ENCODE results near the gene JPH3. TPM values are rescaled to one million over a fixed set of nuclear protein-coding genes. Genes with fewer than 3 reads are reported as not detected.

Gene JPH3
- total and polyA plus RNA-seq, 10 of the 15 experiments (the other 5 are each of a cell fraction or from before 2014, with no cell fraction given), result 0.05 TPM; not detected in 9

DNA sequence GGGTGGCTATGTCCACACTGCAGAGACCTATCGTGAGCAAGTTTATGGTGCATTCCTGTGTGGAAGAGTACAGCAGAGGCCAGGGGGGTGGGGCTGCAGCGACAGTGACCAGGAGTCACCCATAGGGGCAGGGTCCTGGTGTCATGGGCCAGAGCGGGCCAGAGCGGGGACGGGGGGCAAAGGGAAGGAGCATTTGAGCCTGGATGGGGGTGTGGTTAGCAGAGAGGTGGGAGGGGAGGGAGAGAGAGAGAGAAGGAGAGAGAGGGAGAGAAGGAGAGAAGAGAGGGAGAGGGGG lies 17.8 kb downstream of the JPH3 start:
- Histone ChIP-seq H3K4me1 (ENCODE audit: control insufficient read depth, insufficient read depth, low read length) (no peaks in the 10 kb centered on the region), H3K4me2 (ENCODE audit: control insufficient read depth, insufficient read depth) (no peak overlapping the region), H4K20me1 (ENCODE audit: control insufficient read depth, insufficient read depth) (no peaks in the 10 kb centered on the region), H3K9ac (ENCODE audit: control insufficient read depth, insufficient read depth, low read length) (no peak overlapping the region), H2AFZ (ENCODE audit: control insufficient read depth, low read depth, low read length) (no peak overlapping the region), H3K27ac (ENCODE audit: control insufficient read depth, insufficient read depth) (no peak overlapping the region), H3K9me3 (replicated peaks; ENCODE audit: control insufficient read depth, insufficient read depth, low read length) (no peaks in the 10 kb centered on the region), H3K27me3 (replicated peaks in 1 of 2; ENCODE audit: control insufficient read depth in 2 of 2, insufficient read depth in 2 of 2, low read length in 1 of 2) (no peaks in the 10 kb centered on the region), H3K79me2 (ENCODE audit: control insufficient read depth, insufficient read depth, low read length) (no peaks in the 10 kb centered on the region), H3K4me3 (no peak overlapping the region), H3K36me3 (ENCODE audit: control insufficient read depth in 2 of 2, insufficient read depth in 2 of 2, low read length in 1 of 2) (no peaks in the 10 kb centered on the region)
- ChIA-PET SMC1A (ENCODE audit: uncharacterized antibody, unreplicated experiment) (no interaction called here), POLR2A (no interaction called here), RAD21 (ENCODE audit: unreplicated experiment) (no interaction called here), CTCF (no interaction called here)
- no peak for DNase-seq (ENCODE audit: low read depth, low spot score)
- no peak for ATAC-seq
- in situ Hi-C loops (cut with MboI) (no loop called here), intact Hi-C loops (cut with micrococcal nuclease; ENCODE audit: unreplicated experiment) (no loop called here)
- FAIRE-seq, result no peak
- TF ChIP-seq TAF1 (IDR thresholded peaks at IDR 0.05; ENCODE audit: borderline replicate concordance, low read depth, low read length), result no peak
- TF ChIP-seq, protein P1, sequence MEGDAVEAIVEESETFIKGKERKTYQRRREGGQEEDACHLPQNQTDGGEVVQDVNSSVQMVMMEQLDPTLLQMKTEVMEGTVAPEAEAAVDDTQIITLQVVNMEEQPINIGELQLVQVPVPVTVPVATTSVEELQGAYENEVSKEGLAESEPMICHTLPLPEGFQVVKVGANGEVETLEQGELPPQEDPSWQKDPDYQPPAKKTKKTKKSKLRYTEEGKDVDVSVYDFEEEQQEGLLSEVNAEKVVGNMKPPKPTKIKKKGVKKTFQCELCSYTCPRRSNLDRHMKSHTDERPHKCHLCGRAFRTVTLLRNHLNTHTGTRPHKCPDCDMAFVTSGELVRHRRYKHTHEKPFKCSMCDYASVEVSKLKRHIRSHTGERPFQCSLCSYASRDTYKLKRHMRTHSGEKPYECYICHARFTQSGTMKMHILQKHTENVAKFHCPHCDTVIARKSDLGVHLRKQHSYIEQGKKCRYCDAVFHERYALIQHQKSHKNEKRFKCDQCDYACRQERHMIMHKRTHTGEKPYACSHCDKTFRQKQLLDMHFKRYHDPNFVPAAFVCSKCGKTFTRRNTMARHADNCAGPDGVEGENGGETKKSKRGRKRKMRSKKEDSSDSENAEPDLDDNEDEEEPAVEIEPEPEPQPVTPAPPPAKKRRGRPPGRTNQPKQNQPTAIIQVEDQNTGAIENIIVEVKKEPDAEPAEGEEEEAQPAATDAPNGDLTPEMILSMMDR (IDR thresholded peaks at IDR 0.05 in 2 of 3, conservative IDR thresholded peaks at IDR 0.05 in 1 of 3; ENCODE audit: control insufficient read depth in 2 of 3, extremely low read depth in 1 of 3, insufficient read depth in 1 of 3, low read depth in 3 of 3, low read length in 3 of 3), result no peak
- no peak for TF ChIP-seq NFIC (IDR thresholded peaks at IDR 0.05; ENCODE audit: low read depth, low read length)
- no peak for TF ChIP-seq JUNB (IDR thresholded peaks at IDR 0.05)
- no peak for TF ChIP-seq IKZF2 (IDR thresholded peaks at IDR 0.05)
- no peak for TF ChIP-seq ZBED1 (IDR thresholded peaks at IDR 0.05; ENCODE audit: borderline replicate concordance)
- 50% methylated on average over 2 of the region's 5 CpGs for WGBS (ENCODE audit: insufficient coverage, insufficient replicate concordance, low lambda C conversion rate, missing lambda C conversion rate)
- BruUV-seq (replicated peaks), result no TSS peak

DNA sequence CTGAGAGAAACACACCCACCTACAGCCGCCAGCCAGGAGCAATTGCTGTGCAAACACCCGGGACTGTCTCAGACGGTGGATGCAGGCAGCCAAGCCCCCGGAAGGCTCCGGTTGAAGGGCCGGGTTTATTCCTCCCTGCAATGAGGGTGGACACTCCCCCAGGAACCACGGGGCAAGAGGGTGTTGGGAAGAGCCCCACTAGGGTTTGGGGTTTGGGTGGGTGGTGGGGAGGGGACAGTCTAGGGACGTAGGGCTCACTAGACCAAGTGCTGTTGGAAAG lies 19.2 kb downstream of the JPH3 start:
- Histone ChIP-seq H3K79me2 (ENCODE audit: control insufficient read depth, insufficient read depth, low read length) (no peaks in the 10 kb centered on the region), H3K27me3 (replicated peaks in 1 of 2; ENCODE audit: control insufficient read depth in 2 of 2, insufficient read depth in 2 of 2, low read length in 1 of 2) (no peaks in the 10 kb centered on the region), H3K4me3 (no peak overlapping the region), H2AFZ (ENCODE audit: control insufficient read depth, low read depth, low read length) (no peak overlapping the region), H3K36me3 (ENCODE audit: control insufficient read depth in 2 of 2, insufficient read depth in 2 of 2, low read length in 1 of 2) (no peaks in the 10 kb centered on the region), H3K27ac (ENCODE audit: control insufficient read depth, insufficient read depth) (no peak overlapping the region), H3K4me1 (ENCODE audit: control insufficient read depth, insufficient read depth, low read length) (no peaks in the 10 kb centered on the region), H3K4me2 (ENCODE audit: control insufficient read depth, insufficient read depth) (no peak overlapping the region), H3K9ac (ENCODE audit: control insufficient read depth, insufficient read depth, low read length) (no peak overlapping the region), H4K20me1 (ENCODE audit: control insufficient read depth, insufficient read depth) (no peaks in the 10 kb centered on the region), H3K9me3 (replicated peaks; ENCODE audit: control insufficient read depth, insufficient read depth, low read length) (no peaks in the 10 kb centered on the region)
- ChIA-PET RAD21 (ENCODE audit: unreplicated experiment) (no interaction called here), POLR2A (no interaction called here), CTCF (no interaction called here), SMC1A (ENCODE audit: uncharacterized antibody, unreplicated experiment) (no interaction called here)
- no TSS peak for BruUV-seq (replicated peaks)
- in situ Hi-C loops (cut with MboI) (no loop called here), intact Hi-C loops (cut with micrococcal nuclease; ENCODE audit: unreplicated experiment) (no loop called here)
- ATAC-seq (no peak), FAIRE-seq (no peak), DNase-seq (ENCODE audit: low read depth, low spot score) (no peak)
- WGBS (ENCODE audit: insufficient coverage, insufficient replicate concordance, low lambda C conversion rate, missing lambda C conversion rate), result 30% methylated on average over 8 of the region's 8 CpGs
- TF ChIP-seq TCF7 (IDR thresholded peaks at IDR 0.05; ENCODE audit: borderline replicate concordance) (no peak), ZNF24 (IDR thresholded peaks at IDR 0.05) (no peak), SMC3 (IDR thresholded peaks at IDR 0.05; ENCODE audit: borderline replicate concordance, low read length) (no peak), NR2C2 (IDR thresholded peaks at IDR 0.05; ENCODE audit: borderline replicate concordance, control insufficient read depth, insufficient read length, low read depth) (no peak)
- TF ChIP-seq, protein P2, sequence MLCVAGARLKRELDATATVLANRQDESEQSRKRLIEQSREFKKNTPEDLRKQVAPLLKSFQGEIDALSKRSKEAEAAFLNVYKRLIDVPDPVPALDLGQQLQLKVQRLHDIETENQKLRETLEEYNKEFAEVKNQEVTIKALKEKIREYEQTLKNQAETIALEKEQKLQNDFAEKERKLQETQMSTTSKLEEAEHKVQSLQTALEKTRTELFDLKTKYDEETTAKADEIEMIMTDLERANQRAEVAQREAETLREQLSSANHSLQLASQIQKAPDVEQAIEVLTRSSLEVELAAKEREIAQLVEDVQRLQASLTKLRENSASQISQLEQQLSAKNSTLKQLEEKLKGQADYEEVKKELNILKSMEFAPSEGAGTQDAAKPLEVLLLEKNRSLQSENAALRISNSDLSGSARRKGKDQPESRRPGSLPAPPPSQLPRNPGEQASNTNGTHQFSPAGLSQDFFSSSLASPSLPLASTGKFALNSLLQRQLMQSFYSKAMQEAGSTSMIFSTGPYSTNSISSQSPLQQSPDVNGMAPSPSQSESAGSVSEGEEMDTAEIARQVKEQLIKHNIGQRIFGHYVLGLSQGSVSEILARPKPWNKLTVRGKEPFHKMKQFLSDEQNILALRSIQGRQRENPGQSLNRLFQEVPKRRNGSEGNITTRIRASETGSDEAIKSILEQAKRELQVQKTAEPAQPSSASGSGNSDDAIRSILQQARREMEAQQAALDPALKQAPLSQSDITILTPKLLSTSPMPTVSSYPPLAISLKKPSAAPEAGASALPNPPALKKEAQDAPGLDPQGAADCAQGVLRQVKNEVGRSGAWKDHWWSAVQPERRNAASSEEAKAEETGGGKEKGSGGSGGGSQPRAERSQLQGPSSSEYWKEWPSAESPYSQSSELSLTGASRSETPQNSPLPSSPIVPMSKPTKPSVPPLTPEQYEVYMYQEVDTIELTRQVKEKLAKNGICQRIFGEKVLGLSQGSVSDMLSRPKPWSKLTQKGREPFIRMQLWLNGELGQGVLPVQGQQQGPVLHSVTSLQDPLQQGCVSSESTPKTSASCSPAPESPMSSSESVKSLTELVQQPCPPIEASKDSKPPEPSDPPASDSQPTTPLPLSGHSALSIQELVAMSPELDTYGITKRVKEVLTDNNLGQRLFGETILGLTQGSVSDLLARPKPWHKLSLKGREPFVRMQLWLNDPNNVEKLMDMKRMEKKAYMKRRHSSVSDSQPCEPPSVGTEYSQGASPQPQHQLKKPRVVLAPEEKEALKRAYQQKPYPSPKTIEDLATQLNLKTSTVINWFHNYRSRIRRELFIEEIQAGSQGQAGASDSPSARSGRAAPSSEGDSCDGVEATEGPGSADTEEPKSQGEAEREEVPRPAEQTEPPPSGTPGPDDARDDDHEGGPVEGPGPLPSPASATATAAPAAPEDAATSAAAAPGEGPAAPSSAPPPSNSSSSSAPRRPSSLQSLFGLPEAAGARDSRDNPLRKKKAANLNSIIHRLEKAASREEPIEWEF (IDR thresholded peaks at IDR 0.05; ENCODE audit: insufficient replicate concordance, low read depth, low read length), result no peak
- TF ChIP-seq, protein P3, sequence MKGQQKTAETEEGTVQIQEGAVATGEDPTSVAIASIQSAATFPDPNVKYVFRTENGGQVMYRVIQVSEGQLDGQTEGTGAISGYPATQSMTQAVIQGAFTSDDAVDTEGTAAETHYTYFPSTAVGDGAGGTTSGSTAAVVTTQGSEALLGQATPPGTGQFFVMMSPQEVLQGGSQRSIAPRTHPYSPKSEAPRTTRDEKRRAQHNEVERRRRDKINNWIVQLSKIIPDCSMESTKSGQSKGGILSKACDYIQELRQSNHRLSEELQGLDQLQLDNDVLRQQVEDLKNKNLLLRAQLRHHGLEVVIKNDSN (IDR thresholded peaks at IDR 0.05; ENCODE audit: borderline replicate concordance, extremely low read length, insufficient read depth, low read depth, low read length), result no peak

All from GM12878 (cell line).